Activated naive CD4-positive, alpha-beta T cell treated with Interleukin-2 at 50 U/mL for 16 hours (primary cell): ENCODE results near the gene CALU.

Experiments
- DNase-seq: peaks from one replicate; pipeline ENCODE4 v3.0.0-alpha.2; 2020

Gene CALU

DNA sequence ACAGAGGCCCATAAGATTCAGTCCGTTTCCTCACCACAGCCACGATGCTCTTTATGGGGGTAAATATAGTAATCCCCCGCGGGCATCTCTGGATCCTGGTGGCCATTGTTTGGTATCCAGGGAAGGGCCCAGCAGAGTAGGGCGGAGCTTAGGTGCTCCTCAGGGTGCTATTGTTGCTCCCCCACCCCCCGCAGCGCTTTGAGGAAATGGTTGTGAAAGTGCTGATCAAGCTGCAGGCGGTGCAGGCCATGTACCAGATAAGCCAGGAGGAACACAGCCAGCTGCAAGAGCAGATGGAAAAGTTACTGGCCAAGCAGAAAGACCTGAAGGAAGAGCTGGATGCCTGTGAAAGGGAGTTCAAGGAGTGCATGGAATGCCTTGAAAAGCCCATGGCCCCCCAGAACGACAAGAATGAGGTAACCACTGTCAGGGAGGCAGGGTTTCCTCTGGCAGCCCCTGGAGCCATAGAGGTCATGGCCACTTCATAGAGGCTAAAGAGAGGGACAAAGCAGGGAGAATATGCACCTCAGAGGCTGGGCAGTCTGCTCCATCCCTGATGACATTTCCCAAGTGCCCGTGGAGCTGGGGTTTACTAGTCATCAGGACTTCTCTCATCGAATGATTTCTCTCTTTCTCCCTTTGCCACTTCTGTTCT lies 73.5 kb downstream of the CALU start:
- no peak for DNase-seq

- no peak for DNase-seq
Measured at GRCh38 chr7:128814499-128814898, 75.3 kb downstream of the CALU start.

DNA sequence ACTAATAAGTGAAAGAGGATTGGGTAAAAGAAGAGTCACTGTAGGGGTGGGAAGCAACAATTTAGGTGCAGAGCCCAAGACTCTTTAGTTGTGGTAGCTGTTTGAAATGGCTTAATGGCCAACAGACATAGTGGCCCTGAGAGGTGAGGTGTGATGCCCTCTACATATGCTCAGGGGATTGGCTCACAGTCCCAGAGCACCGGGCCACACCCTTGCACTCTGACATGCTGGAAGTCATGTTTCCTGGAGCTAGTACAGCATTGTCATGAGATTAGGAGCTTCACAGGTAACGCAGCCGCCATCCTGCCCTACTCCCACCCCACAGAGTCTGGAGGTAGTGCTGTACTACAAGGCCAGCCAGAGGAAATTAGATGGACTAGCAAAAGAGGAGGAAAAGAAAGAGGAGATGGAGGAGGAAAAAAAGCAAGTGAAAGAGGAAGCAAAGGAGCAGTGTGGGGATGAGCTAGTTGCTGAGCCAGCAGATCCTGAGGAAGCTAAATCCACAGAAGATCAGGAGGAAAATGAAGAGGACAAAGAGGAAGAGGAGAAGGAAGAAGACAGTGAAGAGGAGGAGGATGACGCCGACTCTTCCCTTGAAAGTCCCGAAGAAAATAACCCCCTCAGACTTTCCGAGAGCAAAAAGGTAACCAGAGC lies 76.3 kb downstream of the CALU start:
- no peak for DNase-seq

GRCh38 chr7:128818694-128819093 lies 79.5 kb downstream of the CALU start:
- no peak for DNase-seq
